Articular chondrocyte of knee joint (primary cell): Measurements from ENCODE around the gene KRTAP19-4. TPM values are rescaled to one million over a fixed set of nuclear protein-coding genes. Genes with fewer than 3 reads are reported as not detected.

Source experiments
- small RNA-seq: library from RNA; depleted of rRNA; stranded (forward); fragments of <200 nt; gene quantifications from one replicate; pipeline ENCODE3, GENCODE V24; 2012
- total RNA-seq: library from RNA; depleted of rRNA; stranded (reverse); fragments of >200 nt; gene quantifications from 2 replicates; pipeline ENCODE4 v1.2.3, GENCODE V29; 2012

KRTAP19-4 gene
- total RNA-seq, result not detected in 2 replicates

GRCh38 chr21:30497065-30497464 lies at the start of gene KRTAP19-4:
Gene KRTAP19-4 (minus strand): TSS chr21:30497165. CDS start chr21:30497110, 55 bp downstream.

GRCh38 chr21:30541764-30542163 lies 44.8 kb upstream of the KRTAP19-4 start, which contains the start of gene KRTAP19-6:
Gene KRTAP19-6 (minus strand): TSS chr21:30541864. CDS start chr21:30541833, 31 bp downstream.

GRCh38 chr21:30502041-30502440 lies 5.1 kb upstream of the KRTAP19-4 start, which contains the start of gene KRTAP19-5:
Gene KRTAP19-5 (minus strand): TSS chr21:30502141. CDS start chr21:30502090, 51 bp downstream.

GRCh38 chr21:30491963-30492428 lies 5.0 kb downstream of the KRTAP19-4 start, which contains the start of gene KRTAP19-3:
Gene KRTAP19-3 (minus strand): TSS chr21:30492013. CDS start chr21:30491957, 56 bp downstream.

GRCh38 chr21:30487336-30487735 lies 9.6 kb downstream of the KRTAP19-4 start, which contains the start of gene KRTAP19-2:
Gene KRTAP19-2 (minus strand): TSS chr21:30487436. CDS start chr21:30487348, 88 bp downstream.

GRCh38 chr21:30480145-30480544 lies 16.8 kb downstream of the KRTAP19-4 start, which contains the start of gene KRTAP19-1:
Gene KRTAP19-1 (minus strand): TSS chr21:30480367. CDS start chr21:30480317, 50 bp downstream.

Small RNA genes lying within 50 kb of the gene (small RNA-seq; reads per million reads assigned to genes)
- gene AP000567.1 (not detected), gene KRTAP19-10P (not detected), gene KRTAP19-11P (not detected), gene KRTAP19-9P (not detected)

Other genes with a start within 250 kb of the KRTAP19-4 start
- not detected in 2 replicates for gene KRTAP24-1, start 214.2 kb downstream of the KRTAP19-4 start, total RNA-seq
- not detected in 2 replicates for gene KRTAP25-1, start 207.7 kb downstream of the KRTAP19-4 start, total RNA-seq
- gene KRTAP26-1, start 176.8 kb downstream of the KRTAP19-4 start, total RNA-seq, result not detected in 2 replicates
- not detected in 2 replicates for gene KRTAP27-1, start 159.5 kb downstream of the KRTAP19-4 start, total RNA-seq
- not detected in 2 replicates for gene KRTAP23-1, start 148.6 kb downstream of the KRTAP19-4 start, total RNA-seq
- gene KRTAP13-2, start 124.9 kb downstream of the KRTAP19-4 start, total RNA-seq, result not detected in 2 replicates
- not detected in 2 replicates for gene KRTAP13-1, start 101.1 kb downstream of the KRTAP19-4 start, total RNA-seq
- not detected in 2 replicates for gene KRTAP13-3, start 71.2 kb downstream of the KRTAP19-4 start, total RNA-seq
- gene KRTAP13-4, start 66.9 kb downstream of the KRTAP19-4 start, total RNA-seq, result not detected in 2 replicates
- not detected in 2 replicates for gene KRTAP15-1, start 56.9 kb downstream of the KRTAP19-4 start, total RNA-seq
- not detected in 2 replicates for gene KRTAP19-1, start 16.8 kb downstream of the KRTAP19-4 start, total RNA-seq
- not detected in 2 replicates for gene KRTAP19-2, start 9.7 kb downstream of the KRTAP19-4 start, total RNA-seq
- not detected in 2 replicates for gene KRTAP19-3, start 5.2 kb downstream of the KRTAP19-4 start, total RNA-seq
- gene KRTAP19-5, start 5.0 kb upstream of the KRTAP19-4 start, total RNA-seq, result not detected in 2 replicates
- gene KRTAP19-6, start 44.7 kb upstream of the KRTAP19-4 start, total RNA-seq, result not detected in 2 replicates
- not detected in 2 replicates for gene KRTAP19-7, start 64.1 kb upstream of the KRTAP19-4 start, total RNA-seq
- gene KRTAP22-2, start 93.2 kb upstream of the KRTAP19-4 start, total RNA-seq, result not detected in 2 replicates
- not detected in 2 replicates for gene KRTAP6-3, start 95.3 kb upstream of the KRTAP19-4 start, total RNA-seq
- gene KRTAP6-2, start 101.7 kb upstream of the KRTAP19-4 start, total RNA-seq, result not detected in 2 replicates
- gene KRTAP22-1, start 103.9 kb upstream of the KRTAP19-4 start, total RNA-seq, result not detected in 2 replicates
- not detected in 2 replicates for gene KRTAP6-1, start 116.8 kb upstream of the KRTAP19-4 start, total RNA-seq
- gene KRTAP20-1, start 119.3 kb upstream of the KRTAP19-4 start, total RNA-seq, result not detected in 2 replicates
- not detected in 2 replicates for gene KRTAP20-4, start 123.5 kb upstream of the KRTAP19-4 start, total RNA-seq
- gene KRTAP20-2, start 138.0 kb upstream of the KRTAP19-4 start, total RNA-seq, result not detected in 2 replicates
- gene KRTAP20-3, start 145.7 kb upstream of the KRTAP19-4 start, total RNA-seq, result not detected in 2 replicates
- gene KRTAP21-3, start 221.6 kb upstream of the KRTAP19-4 start, total RNA-seq, result not detected in 2 replicates